ENCODE results near the gene NRXN2. TPM values are rescaled to one million over a fixed set of nuclear protein-coding genes. Genes with fewer than 3 reads are reported as not detected.

The NRXN2 gene
- polyA plus RNA-seq, 3 donors: 0.07 TPM; not detected in 2

DNA sequence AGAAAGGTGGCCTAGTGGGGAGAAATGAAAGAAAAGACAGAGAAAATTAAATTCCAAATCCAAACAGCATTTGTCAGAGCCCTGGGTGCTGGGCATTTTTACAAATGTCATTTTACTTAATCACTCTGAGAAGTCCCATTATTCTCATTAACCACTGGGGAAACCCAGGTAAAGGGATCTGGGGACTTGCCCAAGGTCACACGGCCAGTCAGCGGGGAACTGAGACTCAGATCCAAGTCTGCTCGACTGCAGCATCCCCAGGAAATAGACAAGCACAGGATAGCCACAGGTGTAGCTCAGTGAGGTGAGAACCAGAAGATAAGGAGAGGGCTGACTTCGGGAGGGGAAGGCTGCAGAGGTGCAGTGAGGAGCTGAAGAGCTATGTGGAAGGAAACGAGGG, 7.9 kb downstream of the NRXN2 start:
- Histone ChIP-seq H3K79me2 (ENCODE audit: insufficient read depth, low read length) (no peaks in the 10 kb centered on the region), H2AFZ (ENCODE audit: insufficient read depth, low read depth, low read length, poor library complexity, severe bottlenecking) (no peak overlapping the region), H3K4me1 (ENCODE audit: control insufficient read depth in 1 of 2, insufficient read depth in 2 of 2, low read length in 2 of 2) (peaks cover 8 to 19% of the 10 kb centered on the region in 2 donors), H4K20me1 (ENCODE audit: insufficient read depth, low read length) (no peaks in the 10 kb centered on the region), H3K27me3 (ENCODE audit: control insufficient read depth in 2 of 2, insufficient read depth in 2 of 2, low read length in 2 of 2) (peaks cover 35 to 74% of the 10 kb centered on the region in 2 donors), H3K4me3 (replicated peaks in 1 of 3; ENCODE audit: low read depth in 2 of 3, low read length in 3 of 3) (no peak overlapping the region), H3K9ac (ENCODE audit: insufficient read depth, low read length, poor library complexity, severe bottlenecking) (no peak overlapping the region), H3K9me3 (replicated peaks in 1 of 2; ENCODE audit: control insufficient read depth in 1 of 2, insufficient read depth in 1 of 2, low read length in 2 of 2) (peaks cover 0 to 19% of the 10 kb centered on the region in 2 donors), H3K27ac (ENCODE audit: low read depth in 1 of 2, low read length in 2 of 2) (no peak overlapping the region), H3K4me2 (replicated peaks; ENCODE audit: extremely low read depth, low read length, poor library complexity, severe bottlenecking) (no peak overlapping the region), H3K36me3 (replicated peaks in 1 of 2; ENCODE audit: control insufficient read depth in 1 of 2, insufficient read depth in 2 of 2, low read length in 2 of 2) (no peaks in the 10 kb centered on the region)
- DNase-seq: no peak
- TF ChIP-seq, protein P1, sequence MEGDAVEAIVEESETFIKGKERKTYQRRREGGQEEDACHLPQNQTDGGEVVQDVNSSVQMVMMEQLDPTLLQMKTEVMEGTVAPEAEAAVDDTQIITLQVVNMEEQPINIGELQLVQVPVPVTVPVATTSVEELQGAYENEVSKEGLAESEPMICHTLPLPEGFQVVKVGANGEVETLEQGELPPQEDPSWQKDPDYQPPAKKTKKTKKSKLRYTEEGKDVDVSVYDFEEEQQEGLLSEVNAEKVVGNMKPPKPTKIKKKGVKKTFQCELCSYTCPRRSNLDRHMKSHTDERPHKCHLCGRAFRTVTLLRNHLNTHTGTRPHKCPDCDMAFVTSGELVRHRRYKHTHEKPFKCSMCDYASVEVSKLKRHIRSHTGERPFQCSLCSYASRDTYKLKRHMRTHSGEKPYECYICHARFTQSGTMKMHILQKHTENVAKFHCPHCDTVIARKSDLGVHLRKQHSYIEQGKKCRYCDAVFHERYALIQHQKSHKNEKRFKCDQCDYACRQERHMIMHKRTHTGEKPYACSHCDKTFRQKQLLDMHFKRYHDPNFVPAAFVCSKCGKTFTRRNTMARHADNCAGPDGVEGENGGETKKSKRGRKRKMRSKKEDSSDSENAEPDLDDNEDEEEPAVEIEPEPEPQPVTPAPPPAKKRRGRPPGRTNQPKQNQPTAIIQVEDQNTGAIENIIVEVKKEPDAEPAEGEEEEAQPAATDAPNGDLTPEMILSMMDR (IDR thresholded peaks at IDR 0.05): no peak
- Mint-ChIP-seq H3K4me1 (peaks cover 20% of the 10 kb centered on the region), H3K36me3 (peaks cover 6 to 14% of the 10 kb centered on the region in 2 donors), H3K27me3 (ENCODE audit: low read depth in 3 of 3) (peaks cover 70 to 82% (median 70%) of the 10 kb centered on the region in 3 donors), H3K27ac (no peak overlapping the region), H3K4me3 (peak overlapping the region in 1 of 2 donors; percentile 76), H3K9me3 (peaks cover 0 to 17% (median 11%) of the 10 kb centered on the region in 7 donors)
- intact Hi-C loops (cut with micrococcal nuclease): no loop called here
- 45% methylated on average over 3 of the region's 5 CpGs for WGBS (ENCODE audit: insufficient coverage)

DNA sequence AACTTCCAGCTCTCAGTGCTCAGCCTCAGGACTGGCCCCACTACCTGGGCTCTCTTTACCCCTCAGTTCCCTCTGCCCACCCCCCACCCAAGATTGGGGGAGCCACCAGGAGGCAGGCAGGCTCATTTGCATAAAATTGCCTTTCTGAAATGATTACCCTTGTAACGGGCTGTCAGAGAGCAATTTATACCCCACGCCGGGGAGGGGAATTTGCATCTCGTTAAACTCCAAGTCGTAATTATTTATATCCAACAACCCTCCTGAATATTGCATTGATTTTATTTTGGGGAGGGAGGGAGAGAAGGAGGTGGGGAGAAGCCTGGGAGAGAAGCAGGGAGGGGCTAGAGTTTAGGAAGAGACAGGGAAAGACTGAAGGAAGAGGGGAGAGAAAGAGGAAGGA, 8.3 kb downstream of the NRXN2 start:
- intact Hi-C loops (cut with micrococcal nuclease): no loop called here
- H3K27ac ChIP-seq (ENCODE audit: low read depth in 1 of 2, low read length in 2 of 2): no peak overlapping the region
- H2AFZ ChIP-seq (ENCODE audit: insufficient read depth, low read depth, low read length, poor library complexity, severe bottlenecking): no peak overlapping the region
- no peak overlapping the region for H3K4me2 ChIP-seq (replicated peaks; ENCODE audit: extremely low read depth, low read length, poor library complexity, severe bottlenecking)
- H3K9me3 ChIP-seq (replicated peaks in 1 of 2; ENCODE audit: control insufficient read depth in 1 of 2, insufficient read depth in 1 of 2, low read length in 2 of 2): peaks cover 0 to 19% of the 10 kb centered on the region in 2 donors
- peaks cover 8 to 19% of the 10 kb centered on the region in 2 donors for H3K4me1 ChIP-seq (ENCODE audit: control insufficient read depth in 1 of 2, insufficient read depth in 2 of 2, low read length in 2 of 2)
- H3K27me3 Mint-ChIP-seq (ENCODE audit: low read depth in 3 of 3): peaks cover 74 to 86% (median 75%) of the 10 kb centered on the region in 3 donors
- DNase-seq: no peak
- H3K4me3 ChIP-seq (replicated peaks in 1 of 3; ENCODE audit: low read depth in 2 of 3, low read length in 3 of 3): no peak overlapping the region
- peaks cover 35 to 75% of the 10 kb centered on the region in 2 donors for H3K27me3 ChIP-seq (ENCODE audit: control insufficient read depth in 2 of 2, insufficient read depth in 2 of 2, low read length in 2 of 2)
- H3K79me2 ChIP-seq (ENCODE audit: insufficient read depth, low read length): no peaks in the 10 kb centered on the region
- peak overlapping the region in 1 of 2 donors; percentile 76 for H3K4me3 Mint-ChIP-seq
- H3K9me3 Mint-ChIP-seq: peaks cover 0 to 17% (median 11%) of the 10 kb centered on the region in 7 donors
- WGBS (ENCODE audit: insufficient coverage): no CpG with 5 or more reads among the region's 5 CpGs
- H3K9ac ChIP-seq (ENCODE audit: insufficient read depth, low read length, poor library complexity, severe bottlenecking): no peak overlapping the region
- H3K36me3 ChIP-seq (replicated peaks in 1 of 2; ENCODE audit: control insufficient read depth in 1 of 2, insufficient read depth in 2 of 2, low read length in 2 of 2): no peaks in the 10 kb centered on the region
- peaks cover 21% of the 10 kb centered on the region for H3K4me1 Mint-ChIP-seq
- peak overlapping the region in 1 of 7 donors; percentile 47 for H3K27ac Mint-ChIP-seq
- TF ChIP-seq, protein P1 (IDR thresholded peaks at IDR 0.05): no peak
- H4K20me1 ChIP-seq (ENCODE audit: insufficient read depth, low read length): no peaks in the 10 kb centered on the region
- peaks cover 6 to 14% of the 10 kb centered on the region in 2 donors for H3K36me3 Mint-ChIP-seq
